Keratinocyte (primary cell): ENCODE data around the gene SNAI3. TPM values are rescaled to one million over a fixed set of nuclear protein-coding genes. Genes with fewer than 3 reads are reported as not detected.

Experiments
- DNase-seq: peaks from one replicate; pipeline ENCODE4 v3.0.0-alpha.2; 2011; ENCODE audit warnings: low read depth, missing footprints, low spot score
- FAIRE-seq: peaks from 2 replicates; lab custom pipeline; 2011; peaks lifted over from hg19 to GRCh38; lab: Jason Lieb, UNC
- H2AFZ ChIP-seq: 2 replicates; pipeline ENCODE4 v1.6.0; 2012; ENCODE audit warnings: low read length, control low read depth, inconsistent platforms; ENCODE audit not compliant: control insufficient read depth
- H3K27ac ChIP-seq: 2 replicates; pipeline ENCODE4 v1.5.1; 2011; ENCODE audit warnings: low read length; ENCODE audit not compliant: control insufficient read depth, insufficient read depth
- H3K27me3 ChIP-seq: 3 replicates; pipeline ENCODE4 v1.6.0; 2011; ENCODE audit warnings: low read length; ENCODE audit not compliant: control insufficient read depth, insufficient read depth; ENCODE audit errors: extremely low read depth
- H3K36me3 ChIP-seq, 2 experiments: 2 replicates in 1 of 2; 3 replicates in 1 of 2; pipeline ENCODE4 v1.5.1; 2011; ENCODE audit warnings: low read length in 2 of 2, mild to moderate bottlenecking in 1 of 2; ENCODE audit not compliant: control insufficient read depth in 2 of 2, insufficient read depth in 2 of 2; ENCODE audit errors: extremely low read depth in 1 of 2
- H3K4me1 ChIP-seq: 3 replicates; pipeline ENCODE4 v1.5.1; 2011; ENCODE audit warnings: low read length; ENCODE audit not compliant: control insufficient read depth, insufficient read depth; ENCODE audit errors: extremely low read depth
- H3K4me2 ChIP-seq: 3 replicates; pipeline ENCODE4 v1.6.0; 2011; ENCODE audit warnings: low read depth, low read length; ENCODE audit not compliant: control insufficient read depth, insufficient read depth; ENCODE audit errors: extremely low read depth
- H3K4me3 ChIP-seq, 3 experiments: fragments of 200-600 bp in 1 of 3; sonication (generic) in 1 of 3; 2 replicates in 2 of 3; 3 replicates in 1 of 3; pipeline ENCODE4 v1.5.1; 2011 to 2016; ENCODE audit warnings: low read length in 3 of 3, mild to moderate bottlenecking in 3 of 3, control low read depth in 2 of 3, inconsistent platforms in 1 of 3, low read depth in 1 of 3, mixed read lengths in 1 of 3, mixed run types in 1 of 3, moderate library complexity in 1 of 3; ENCODE audit not compliant: control insufficient read depth in 2 of 3, insufficient read depth in 2 of 3; ENCODE audit errors: extremely low read depth in 1 of 3
- H3K79me2 ChIP-seq: 2 replicates; pipeline ENCODE4 v1.6.0; 2012; ENCODE audit warnings: low read length; ENCODE audit not compliant: control insufficient read depth, insufficient read depth
- H3K9ac ChIP-seq: 3 replicates; pipeline ENCODE4 v1.6.0; 2011; ENCODE audit warnings: low read length; ENCODE audit not compliant: control insufficient read depth, insufficient read depth; ENCODE audit errors: extremely low read depth
- H3K9me1 ChIP-seq: 3 replicates; pipeline ENCODE4 v1.6.0; 2011; ENCODE audit warnings: low read length; ENCODE audit not compliant: control insufficient read depth, insufficient read depth; ENCODE audit errors: extremely low read depth
- H3K9me3 ChIP-seq: 2 replicates; pipeline ENCODE4 v1.5.1; 2012; ENCODE audit warnings: low read depth, low read length; ENCODE audit not compliant: control insufficient read depth
- H4K20me1 ChIP-seq: 3 replicates; pipeline ENCODE4 v1.6.0; 2011; ENCODE audit warnings: low read length; ENCODE audit not compliant: control insufficient read depth, insufficient read depth; ENCODE audit errors: extremely low read depth
- CTCF ChIP-seq, 3 experiments: IDR thresholded peaks in 1 of 3; conservative IDR thresholded peaks in 1 of 3; optimal IDR thresholded peaks in 1 of 3; 2 replicates in 2 of 3; 3 replicates in 1 of 3; pipeline versions ENCODE3 to v1.5.1; 2011; ENCODE audit warnings: low read length in 3 of 3, mild to moderate bottlenecking in 3 of 3, moderate library complexity in 2 of 3, control low read depth in 1 of 3, inconsistent platforms in 1 of 3; ENCODE audit not compliant: insufficient read depth in 2 of 3; ENCODE audit errors: extremely low read depth in 1 of 3
- EZH2 ChIP-seq: IDR thresholded peaks from one replicate; pipeline ENCODE4 v1.6.1; 2012; ENCODE audit warnings: inconsistent platforms, mild to moderate bottlenecking, low read length, moderate library complexity
- dilution Hi-C: fragments of 300-500 bp; cut with MboI; formaldehyde crosslinking; loops from one replicate; pipeline ENCODE4 v1.7.0; 2020; ENCODE audit warnings: low sequenced_read_pairs; ENCODE audit not compliant: extremely low pct_ligation_motif_present
- polyA plus RNA-seq, 5 experiments: library from polyadenylated mRNA; depleted of rRNA in 3 of 5; stranded (reverse) in 3 of 5; stranded (forward) in 1 of 5; unstranded in 1 of 5; fragments of >200 nt; gene quantifications; 1 replicate in 1 of 5; 2 replicates in 3 of 5; 3 replicates in 1 of 5; pipeline versions ENCODE4 v1.2.1 to v1.2.3, GENCODE V29; 2011 to 2012; ENCODE audit warnings: missing spikeins in 2 of 5, low read depth in 1 of 5, low replicate concordance in 1 of 5

Gene SNAI3
- polyA plus RNA-seq, 1 donor (not counting 4 experiments of a cell fraction or from before 2014, with no cell fraction given): not detected

DNA sequence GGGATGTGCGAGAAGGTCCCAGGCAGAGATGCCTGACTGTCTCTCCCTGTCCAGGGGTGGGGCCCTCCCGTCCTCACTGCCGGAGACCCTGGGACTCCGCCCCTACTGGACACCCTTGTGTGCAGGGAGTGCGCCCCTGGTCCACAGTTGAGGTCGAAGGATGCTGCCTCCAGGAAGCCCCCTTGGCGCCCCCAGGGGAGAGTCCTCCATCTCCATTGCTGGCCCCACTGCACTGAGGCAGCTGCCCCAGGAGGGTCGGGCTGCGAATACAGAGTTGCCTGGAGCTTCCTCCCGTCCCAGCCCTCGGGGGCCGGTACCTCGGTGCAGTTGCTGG is 46.6 kb upstream of the SNAI3 start:
- Histone ChIP-seq H3K79me2 (no peaks in the 10 kb centered on the region), H3K36me3 (peaks cover 30 to 42% of the 10 kb centered on the region in 2 experiments), H3K4me3 (no peak overlapping the region), H3K4me2 (no peak overlapping the region), H3K9ac (no peak overlapping the region), H3K9me1 (no peaks in the 10 kb centered on the region), H3K27ac (no peak overlapping the region), H2AFZ (no peak overlapping the region), H4K20me1 (peaks cover 6% of the 10 kb centered on the region), H3K9me3 (no peaks in the 10 kb centered on the region), H3K4me1 (no peaks in the 10 kb centered on the region), H3K27me3 (no peaks in the 10 kb centered on the region)
- TF ChIP-seq CTCF (optimal IDR thresholded peaks at IDR 0.05 in 1 of 3, IDR thresholded peaks at IDR 0.05 in 1 of 3, conservative IDR thresholded peaks at IDR 0.05 in 1 of 3; ENCODE audit: extremely low read depth in 1 of 3, insufficient read depth in 2 of 3, low read length in 3 of 3): no peak
- no peak for TF ChIP-seq EZH2
- dilution Hi-C loops: no loop called here
- FAIRE-seq (no peak), DNase-seq (no peak)

- DNase-seq (no peak), FAIRE-seq (no peak)
- H3K9me3 ChIP-seq: no peaks in the 10 kb centered on the region
- H3K9ac ChIP-seq: no peak overlapping the region
- dilution Hi-C loops: no loop called here
- TF ChIP-seq CTCF (optimal IDR thresholded peaks at IDR 0.05 in 1 of 3, IDR thresholded peaks at IDR 0.05 in 1 of 3, conservative IDR thresholded peaks at IDR 0.05 in 1 of 3; ENCODE audit: extremely low read depth in 1 of 3, insufficient read depth in 2 of 3, low read length in 3 of 3): no peak
- TF ChIP-seq EZH2: no peak
- H3K4me3 ChIP-seq: no peak overlapping the region
- no peak overlapping the region for H3K27ac ChIP-seq
- H3K4me1 ChIP-seq: no peaks in the 10 kb centered on the region
- H4K20me1 ChIP-seq: peaks cover 3% of the 10 kb centered on the region
- H2AFZ ChIP-seq: no peak overlapping the region
- H3K4me2 ChIP-seq: no peak overlapping the region
- H3K36me3 ChIP-seq: peaks cover 34 to 45% of the 10 kb centered on the region in 2 experiments
- no peaks in the 10 kb centered on the region for H3K27me3 ChIP-seq
- no peaks in the 10 kb centered on the region for H3K9me1 ChIP-seq
- no peaks in the 10 kb centered on the region for H3K79me2 ChIP-seq
Observed at GRCh38 chr16:88732172-88732960, 46.1 kb upstream of the SNAI3 start.
